Measurements from ENCODE around the gene CDH12. TPM values are rescaled to one million over a fixed set of nuclear protein-coding genes. Genes with fewer than 3 reads are reported as not detected.
"Not testable (repeated sequence)": the region's sequence is repeated elsewhere in the genome, so short reads cannot be mapped to it uniquely, and the experiment has no call there.

CDH12 gene
- polyA plus RNA-seq, 2 of the 4 experiments (the other 2 are of a cell fraction): 0.04 TPM; not detected in 1

DNA sequence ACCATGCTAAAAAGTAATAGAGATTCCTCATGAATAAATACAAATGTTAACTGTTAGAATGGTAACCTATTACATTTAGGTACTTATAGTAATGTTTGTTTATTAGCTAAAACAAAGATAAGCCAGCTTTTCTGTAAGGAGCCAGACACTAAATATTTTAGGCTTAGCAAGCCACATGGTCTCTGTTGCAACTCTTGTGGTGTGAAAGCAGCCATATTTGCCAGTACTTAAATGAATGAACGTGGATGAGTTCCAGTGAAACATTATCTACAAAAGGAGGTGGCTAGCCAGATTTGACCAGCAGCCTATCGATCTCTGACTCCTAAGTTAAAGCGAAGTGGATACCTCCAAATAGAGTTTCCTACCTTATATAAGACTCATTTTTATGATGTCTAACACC is 331.6 kb downstream of the CDH12 start:
- no peak for DNase-seq (ENCODE audit: low read depth in 1 of 2, low spot score in 1 of 2)
- CTCF ChIA-PET: no interaction called here
- Histone ChIP-seq H3K4me1 (no peaks in the 10 kb centered on the region), H3K9me3 (no peaks in the 10 kb centered on the region), H3K4me3 (no peak overlapping the region), H3K27ac (no peak overlapping the region), H3K4me2 (no peak overlapping the region)
- 4% methylated on average over 3 of the region's 3 CpGs for WGBS (ENCODE audit: missing lambda C conversion rate)
- ATAC-seq: no peak
- POLR2A ChIA-PET: no interaction called here
- TF ChIP-seq, protein P1, sequence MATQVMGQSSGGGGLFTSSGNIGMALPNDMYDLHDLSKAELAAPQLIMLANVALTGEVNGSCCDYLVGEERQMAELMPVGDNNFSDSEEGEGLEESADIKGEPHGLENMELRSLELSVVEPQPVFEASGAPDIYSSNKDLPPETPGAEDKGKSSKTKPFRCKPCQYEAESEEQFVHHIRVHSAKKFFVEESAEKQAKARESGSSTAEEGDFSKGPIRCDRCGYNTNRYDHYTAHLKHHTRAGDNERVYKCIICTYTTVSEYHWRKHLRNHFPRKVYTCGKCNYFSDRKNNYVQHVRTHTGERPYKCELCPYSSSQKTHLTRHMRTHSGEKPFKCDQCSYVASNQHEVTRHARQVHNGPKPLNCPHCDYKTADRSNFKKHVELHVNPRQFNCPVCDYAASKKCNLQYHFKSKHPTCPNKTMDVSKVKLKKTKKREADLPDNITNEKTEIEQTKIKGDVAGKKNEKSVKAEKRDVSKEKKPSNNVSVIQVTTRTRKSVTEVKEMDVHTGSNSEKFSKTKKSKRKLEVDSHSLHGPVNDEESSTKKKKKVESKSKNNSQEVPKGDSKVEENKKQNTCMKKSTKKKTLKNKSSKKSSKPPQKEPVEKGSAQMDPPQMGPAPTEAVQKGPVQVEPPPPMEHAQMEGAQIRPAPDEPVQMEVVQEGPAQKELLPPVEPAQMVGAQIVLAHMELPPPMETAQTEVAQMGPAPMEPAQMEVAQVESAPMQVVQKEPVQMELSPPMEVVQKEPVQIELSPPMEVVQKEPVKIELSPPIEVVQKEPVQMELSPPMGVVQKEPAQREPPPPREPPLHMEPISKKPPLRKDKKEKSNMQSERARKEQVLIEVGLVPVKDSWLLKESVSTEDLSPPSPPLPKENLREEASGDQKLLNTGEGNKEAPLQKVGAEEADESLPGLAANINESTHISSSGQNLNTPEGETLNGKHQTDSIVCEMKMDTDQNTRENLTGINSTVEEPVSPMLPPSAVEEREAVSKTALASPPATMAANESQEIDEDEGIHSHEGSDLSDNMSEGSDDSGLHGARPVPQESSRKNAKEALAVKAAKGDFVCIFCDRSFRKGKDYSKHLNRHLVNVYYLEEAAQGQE (IDR thresholded peaks at IDR 0.05): no peak
- TF ChIP-seq ZNF302 (CRISPR knock-in tag; IDR thresholded peaks at IDR 0.05) (no peak), CEBPB (IDR thresholded peaks at IDR 0.05) (no peak), RARB (CRISPR knock-in tag; IDR thresholded peaks at IDR 0.05) (no peak), HOXB5 (CRISPR knock-in tag; IDR thresholded peaks at IDR 0.05) (no peak), HOXA7 (CRISPR knock-in tag; IDR thresholded peaks at IDR 0.05) (no peak), ZSCAN20 (CRISPR knock-in tag; IDR thresholded peaks at IDR 0.05) (no peak), EHF (CRISPR knock-in tag; IDR thresholded peaks at IDR 0.05) (no peak), EHMT2 (IDR thresholded peaks at IDR 0.05; ENCODE audit: low read depth) (no peak), ZC3H11A (IDR thresholded peaks at IDR 0.05) (no peak), MYC (IDR thresholded peaks at IDR 0.05; ENCODE audit: borderline replicate concordance, low read length) (no peak), CHD2 (IDR thresholded peaks at IDR 0.05; ENCODE audit: low read length, partially characterized antibody) (no peak)
- TF ChIP-seq, protein P2, sequence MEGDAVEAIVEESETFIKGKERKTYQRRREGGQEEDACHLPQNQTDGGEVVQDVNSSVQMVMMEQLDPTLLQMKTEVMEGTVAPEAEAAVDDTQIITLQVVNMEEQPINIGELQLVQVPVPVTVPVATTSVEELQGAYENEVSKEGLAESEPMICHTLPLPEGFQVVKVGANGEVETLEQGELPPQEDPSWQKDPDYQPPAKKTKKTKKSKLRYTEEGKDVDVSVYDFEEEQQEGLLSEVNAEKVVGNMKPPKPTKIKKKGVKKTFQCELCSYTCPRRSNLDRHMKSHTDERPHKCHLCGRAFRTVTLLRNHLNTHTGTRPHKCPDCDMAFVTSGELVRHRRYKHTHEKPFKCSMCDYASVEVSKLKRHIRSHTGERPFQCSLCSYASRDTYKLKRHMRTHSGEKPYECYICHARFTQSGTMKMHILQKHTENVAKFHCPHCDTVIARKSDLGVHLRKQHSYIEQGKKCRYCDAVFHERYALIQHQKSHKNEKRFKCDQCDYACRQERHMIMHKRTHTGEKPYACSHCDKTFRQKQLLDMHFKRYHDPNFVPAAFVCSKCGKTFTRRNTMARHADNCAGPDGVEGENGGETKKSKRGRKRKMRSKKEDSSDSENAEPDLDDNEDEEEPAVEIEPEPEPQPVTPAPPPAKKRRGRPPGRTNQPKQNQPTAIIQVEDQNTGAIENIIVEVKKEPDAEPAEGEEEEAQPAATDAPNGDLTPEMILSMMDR (IDR thresholded peaks at IDR 0.05): no peak
- TF ChIP-seq, protein P3, sequence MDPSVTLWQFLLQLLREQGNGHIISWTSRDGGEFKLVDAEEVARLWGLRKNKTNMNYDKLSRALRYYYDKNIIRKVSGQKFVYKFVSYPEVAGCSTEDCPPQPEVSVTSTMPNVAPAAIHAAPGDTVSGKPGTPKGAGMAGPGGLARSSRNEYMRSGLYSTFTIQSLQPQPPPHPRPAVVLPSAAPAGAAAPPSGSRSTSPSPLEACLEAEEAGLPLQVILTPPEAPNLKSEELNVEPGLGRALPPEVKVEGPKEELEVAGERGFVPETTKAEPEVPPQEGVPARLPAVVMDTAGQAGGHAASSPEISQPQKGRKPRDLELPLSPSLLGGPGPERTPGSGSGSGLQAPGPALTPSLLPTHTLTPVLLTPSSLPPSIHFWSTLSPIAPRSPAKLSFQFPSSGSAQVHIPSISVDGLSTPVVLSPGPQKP (IDR thresholded peaks at IDR 0.05; ENCODE audit: low read depth, low read length): no peak
- TF ChIP-seq, protein P4, sequence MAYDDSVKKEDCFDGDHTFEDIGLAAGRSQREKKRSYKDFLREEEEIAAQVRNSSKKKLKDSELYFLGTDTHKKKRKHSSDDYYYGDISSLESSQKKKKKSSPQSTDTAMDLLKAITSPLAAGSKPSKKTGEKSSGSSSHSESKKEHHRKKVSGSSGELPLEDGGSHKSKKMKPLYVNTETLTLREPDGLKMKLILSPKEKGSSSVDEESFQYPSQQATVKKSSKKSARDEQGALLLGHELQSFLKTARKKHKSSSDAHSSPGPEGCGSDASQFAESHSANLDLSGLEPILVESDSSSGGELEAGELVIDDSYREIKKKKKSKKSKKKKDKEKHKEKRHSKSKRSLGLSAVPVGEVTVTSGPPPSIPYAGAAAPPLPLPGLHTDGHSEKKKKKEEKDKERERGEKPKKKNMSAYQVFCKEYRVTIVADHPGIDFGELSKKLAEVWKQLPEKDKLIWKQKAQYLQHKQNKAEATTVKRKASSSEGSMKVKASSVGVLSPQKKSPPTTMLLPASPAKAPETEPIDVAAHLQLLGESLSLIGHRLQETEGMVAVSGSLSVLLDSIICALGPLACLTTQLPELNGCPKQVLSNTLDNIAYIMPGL (CRISPR knock-in tag; IDR thresholded peaks at IDR 0.05; ENCODE audit: borderline replicate concordance): no peak
- no peak for FAIRE-seq

DNA sequence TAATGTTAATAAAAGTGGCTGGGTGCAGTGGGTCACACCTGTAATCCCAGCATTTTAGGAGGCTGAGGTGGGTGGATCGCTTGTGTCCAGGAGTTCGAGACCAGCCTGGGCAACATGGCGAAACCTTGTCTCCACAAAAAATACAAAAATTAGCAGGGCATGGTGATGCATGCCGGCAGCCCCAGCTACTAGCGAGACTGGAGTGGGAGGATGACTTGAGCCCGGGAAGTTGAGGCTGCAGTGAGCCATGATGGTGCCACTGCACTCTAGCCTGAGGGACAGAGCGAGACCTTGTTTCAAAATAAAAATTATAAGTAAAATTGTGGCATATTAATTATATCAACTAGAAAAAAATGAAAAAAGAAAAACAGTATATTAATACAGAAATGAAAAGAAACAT is 336.6 kb downstream of the CDH12 start:
- not testable (repeated sequence) for H3K4me2 ChIP-seq

More for the DNA sequence above, 336.6 kb downstream of the CDH12 start:
- H3K4me3 ChIP-seq; H3K9me3 ChIP-seq; H3K27ac ChIP-seq; FAIRE-seq; ATAC-seq; CTCF ChIA-PET; H3K4me1 ChIP-seq; POLR2A ChIA-PET; DNase-seq (ENCODE audit: low read depth in 1 of 2, low spot score in 1 of 2): not testable (repeated sequence)
- WGBS (ENCODE audit: missing lambda C conversion rate): 5% methylated on average over 7 of the region's 7 CpGs
